ENCODE data around the gene DYNC1I1.

Gene DYNC1I1

GRCh38 chr7:95793658-95794057, 21.3 kb downstream of the DYNC1I1 start:
- no peak for DNase-seq

DNA sequence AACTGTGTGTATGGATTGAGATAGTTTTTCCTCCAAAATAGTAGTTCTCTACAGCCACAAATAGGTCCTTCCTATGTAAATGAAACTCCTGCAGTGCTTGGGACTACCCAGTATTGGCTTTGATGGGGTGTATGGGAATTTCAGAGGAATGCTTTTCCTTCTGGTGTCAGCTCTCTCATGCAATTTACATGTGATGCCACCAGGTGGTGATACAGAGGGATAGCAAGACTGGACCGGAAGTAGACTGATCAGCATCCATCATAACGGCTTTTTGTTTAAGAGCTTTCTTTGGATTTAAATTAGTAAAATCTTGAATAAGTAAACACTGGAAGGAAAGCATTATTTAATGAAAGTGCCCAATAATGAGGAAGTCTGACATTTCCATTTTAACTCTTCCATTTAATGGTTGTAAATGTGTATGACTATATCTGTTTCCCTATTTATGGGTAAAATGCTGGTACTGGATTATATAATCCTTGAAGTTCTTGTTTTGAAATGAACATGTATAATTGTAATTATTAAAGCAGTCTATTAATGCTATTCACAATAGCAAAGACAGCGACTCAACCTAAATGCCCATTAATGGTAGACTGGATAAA, 22.7 kb downstream of the DYNC1I1 start:
- no peak for DNase-seq

GRCh38 chr7:95796617-95797016, 24.3 kb downstream of the DYNC1I1 start:
- no peak for DNase-seq

- no peak for DNase-seq
Measured at GRCh38 chr7:95798401-95798930, 26.1 kb downstream of the DYNC1I1 start.

DNA sequence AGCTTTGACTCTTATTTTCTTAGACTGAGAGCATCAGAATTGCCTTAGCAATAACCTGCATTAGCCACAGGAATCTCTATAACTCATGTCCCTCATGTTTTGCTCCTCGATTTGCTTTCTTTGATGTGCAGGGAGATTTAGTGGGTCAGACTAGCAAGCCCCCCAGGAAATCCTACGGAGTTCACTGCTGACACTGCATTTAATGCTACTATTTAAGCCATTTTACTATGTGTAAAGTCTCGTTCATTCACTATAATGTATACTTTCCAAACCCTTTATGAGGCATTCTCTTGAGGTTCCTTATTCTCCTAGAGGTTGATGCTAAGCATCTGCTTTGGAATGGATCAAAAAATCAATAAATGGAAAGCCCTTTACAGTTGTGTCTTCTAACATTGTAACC, 28.4 kb downstream of the DYNC1I1 start:
- no peak for DNase-seq

DNA sequence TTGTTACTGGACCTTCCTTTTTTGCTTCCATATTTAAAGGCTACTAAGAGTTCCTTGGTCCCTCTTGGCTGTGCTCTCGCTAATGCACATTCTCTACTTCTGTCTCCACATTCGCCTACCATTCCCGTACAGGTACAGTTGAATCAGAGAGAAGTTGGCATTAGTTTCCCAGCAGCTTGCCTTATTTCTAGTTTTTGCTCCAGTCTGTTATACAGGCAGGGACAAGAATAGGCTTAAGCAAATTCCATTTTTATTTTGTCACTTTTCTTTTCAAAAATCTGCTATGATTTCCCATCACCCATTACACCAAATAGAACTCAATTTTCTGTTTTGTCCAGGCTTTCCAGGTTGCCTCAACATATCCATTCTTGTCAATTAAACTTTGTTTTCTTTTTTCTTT, 29.9 kb downstream of the DYNC1I1 start:
- no peak for DNase-seq

- DNase-seq, result no peak
Measured at GRCh38 chr7:95804052-95804451, 31.7 kb downstream of the DYNC1I1 start.

DNA sequence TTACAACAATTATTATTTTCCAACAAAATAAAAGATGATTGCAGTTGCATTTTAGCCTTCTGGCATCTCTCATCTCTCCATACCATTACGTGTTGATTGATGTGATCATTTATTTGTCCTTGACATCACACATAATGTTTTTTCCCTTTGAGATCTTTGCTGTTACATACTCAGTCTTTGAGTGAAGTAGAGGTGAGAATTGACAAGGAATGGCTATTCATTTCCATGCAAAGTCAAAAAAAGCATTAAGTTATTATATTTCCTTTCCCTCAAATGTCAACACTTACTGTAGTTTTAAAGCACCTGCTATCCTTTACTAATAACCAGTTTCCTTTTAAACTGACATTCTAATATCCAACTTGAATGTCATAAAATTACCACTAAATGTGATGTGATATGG, 33.6 kb downstream of the DYNC1I1 start:
- no peak for DNase-seq

GRCh38 chr7:95808396-95808795, 36.0 kb downstream of the DYNC1I1 start:
- DNase-seq, result no peak

DNA sequence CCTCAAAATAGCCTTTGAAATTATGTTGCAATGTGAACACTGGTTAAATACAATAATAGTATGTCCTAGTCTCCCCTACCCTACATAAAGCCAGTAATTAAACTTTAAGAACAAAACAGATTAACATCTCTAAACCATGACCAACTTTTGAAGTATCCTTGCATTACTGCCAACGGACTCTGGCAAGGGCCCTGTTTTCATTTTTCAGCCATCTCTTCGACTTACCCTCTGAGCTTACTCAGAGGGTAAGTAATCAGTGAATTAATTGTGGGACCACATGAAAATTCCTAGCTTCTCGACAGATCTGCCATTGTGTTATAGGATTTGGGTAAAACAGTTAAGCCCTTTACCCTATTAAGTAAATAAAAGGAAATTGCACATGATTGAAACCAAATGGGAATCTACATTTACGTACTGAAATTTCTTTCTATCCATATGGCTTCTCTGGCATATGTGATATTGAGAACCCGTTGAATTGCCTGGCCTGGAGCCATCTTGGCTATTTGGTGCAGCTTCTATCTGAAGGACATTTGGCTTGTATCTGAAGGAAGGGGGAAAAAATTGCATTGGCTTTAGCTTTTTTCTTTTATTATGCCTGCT, 39.6 kb downstream of the DYNC1I1 start:
- no peak for DNase-seq

DNA sequence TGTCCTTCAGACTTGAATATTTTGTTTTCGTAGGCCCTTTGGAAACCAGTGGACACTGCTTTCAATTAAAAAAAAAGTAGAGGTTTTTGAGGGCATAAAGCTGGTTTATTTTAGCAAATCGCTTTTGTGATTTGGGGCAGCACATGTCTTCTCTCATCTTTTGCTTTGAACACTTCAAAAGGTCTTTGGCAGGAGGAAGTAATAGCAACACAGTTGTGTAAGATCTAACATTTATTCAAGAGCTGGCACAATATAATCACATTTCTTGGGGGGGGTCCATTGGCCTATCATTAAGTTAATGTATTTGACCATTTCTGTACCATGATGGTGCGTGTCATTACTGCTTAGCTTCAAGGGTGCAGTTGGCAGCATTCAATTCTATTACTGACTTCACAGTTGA, 42.4 kb downstream of the DYNC1I1 start:
- DNase-seq, result no peak

- DNase-seq, result no peak
Measured at GRCh38 chr7:95817866-95818640, 45.7 kb downstream of the DYNC1I1 start.

- DNase-seq, result no peak
Measured at GRCh38 chr7:95820778-95821177, 48.4 kb downstream of the DYNC1I1 start.

- DNase-seq, result no peak
Measured at GRCh38 chr7:95822717-95823116, 50.4 kb downstream of the DYNC1I1 start.

GRCh38 chr7:95824616-95825015, 52.3 kb downstream of the DYNC1I1 start:
- DNase-seq, result no peak

DNA sequence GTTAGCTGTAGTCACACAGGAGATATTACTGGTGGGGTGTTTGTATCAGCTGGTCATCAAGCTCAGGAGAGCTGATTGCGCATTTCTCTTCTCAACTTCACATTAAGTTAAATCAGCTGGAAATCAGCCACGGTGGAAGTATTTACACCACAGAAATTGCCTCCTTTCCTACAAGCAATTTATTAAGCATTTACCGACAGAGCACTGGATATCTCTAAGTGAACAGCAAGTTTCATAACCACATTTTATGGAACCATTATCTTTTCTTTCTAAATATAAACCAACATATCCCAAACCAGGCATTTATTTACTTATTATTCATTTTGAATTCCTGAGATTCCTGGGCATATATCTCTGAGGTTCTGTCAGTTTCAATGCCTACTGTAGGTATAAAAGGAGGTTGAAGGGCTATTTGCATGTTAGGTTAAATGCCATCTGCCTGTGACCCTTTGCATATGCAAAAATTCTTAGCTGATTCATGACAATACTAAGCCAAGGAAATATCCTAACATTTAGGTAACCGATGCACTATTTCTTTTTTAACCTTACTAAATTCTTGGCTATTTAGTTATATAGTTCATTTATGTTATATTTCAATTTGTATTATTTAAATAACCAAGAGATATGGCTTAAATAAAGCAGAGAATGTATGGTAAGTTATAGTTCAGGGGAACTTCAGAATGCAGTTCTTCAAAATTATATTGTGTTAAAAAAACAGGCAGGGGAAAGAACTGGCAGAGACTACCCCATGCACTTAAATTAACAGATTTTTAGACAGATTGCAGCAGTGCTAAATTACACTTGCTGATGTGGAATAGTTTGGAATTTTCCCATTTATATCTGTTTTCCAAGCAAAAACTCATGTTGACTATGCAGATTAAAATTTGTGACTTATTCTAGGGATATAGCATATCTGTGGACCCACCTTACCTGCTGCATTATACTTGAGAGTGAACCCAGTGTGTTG, 56.8 kb downstream of the DYNC1I1 start:
- DNase-seq, result no peak

- DNase-seq, result no peak
Measured at GRCh38 chr7:95840953-95841950, 68.9 kb downstream of the DYNC1I1 start.

GRCh38 chr7:95843286-95843685, 70.9 kb downstream of the DYNC1I1 start:
- no peak for DNase-seq

GRCh38 chr7:95845007-95845406, 72.7 kb downstream of the DYNC1I1 start:
- DNase-seq, result no peak

GRCh38 chr7:95847061-95847460, 74.7 kb downstream of the DYNC1I1 start:
- no peak for DNase-seq

- no peak for DNase-seq
Measured at GRCh38 chr7:95859429-95859828, 87.1 kb downstream of the DYNC1I1 start.

GRCh38 chr7:95861041-95861440, 88.7 kb downstream of the DYNC1I1 start:
- DNase-seq, result no peak
